Mucosa of descending colon (tissue), 3 donors: Measurements from ENCODE around the gene TBC1D25. TPM values are rescaled to one million over a fixed set of nuclear protein-coding genes. Genes with fewer than 3 reads are reported as not detected.

Source experiments
- ATAC-seq: fragments of 200-7000 bp; cut with Tn5 transposase; one replicate; pipeline ENCODE4 v1.9.1; 2020; ENCODE audit warnings: mild to moderate bottlenecking, moderate library complexity
- DNase-seq, 3 donors: peaks; one replicate each; pipeline ENCODE4 v3.0.0-alpha.2; 2020
- H3K36me3 ChIP-seq: fragments of 200-600 bp; one replicate; pipeline ENCODE4 v1.8.0; 2021; ENCODE audit warnings: low read depth, mild to moderate bottlenecking
- H3K4me1 ChIP-seq: fragments of 200-600 bp; one replicate; pipeline ENCODE4 v1.8.0; 2021; ENCODE audit warnings: low read depth, mild to moderate bottlenecking
- H3K4me3 ChIP-seq: fragments of 200-600 bp; one replicate; pipeline ENCODE4 v1.8.0; 2021; ENCODE audit warnings: mild to moderate bottlenecking
- H3K9me3 ChIP-seq: fragments of 200-600 bp; one replicate; pipeline ENCODE4 v1.8.0; 2021; ENCODE audit warnings: mild to moderate bottlenecking
- intact Hi-C, 2 donors: fragments of 100-400 bp; cut with DNase I in 1 of 2; cut with micrococcal nuclease in 1 of 2; formaldehyde crosslinking; loops; one replicate each; pipeline versions ENCODE4 v1.11.0 to v1.11.1; 2022; cut with DNase I, micrococcal nuclease
- total RNA-seq, 3 donors: library from RNA; stranded (reverse); fragmentation: NEBNext Ultra II Directional in 2 of 3; extraction: Animal tissue kit (Norgen Biotek cat#: 25700) in 2 of 3; gene quantifications; one replicate each; pipeline versions ENCODE4 v1.2.1 to v1.2.4, GENCODE V29; 2021 to 2023
- TF ChIP-seq, protein P1 (sequence below): fragments of 200-600 bp; IDR thresholded peaks from one replicate; pipeline ENCODE4 v1.8.0; 2022; ENCODE audit warnings: antibody characterized with exemption, mild to moderate bottlenecking
- donor health status: DM: no; HTN: no; CAD: no; lungs with moderate emphysema.
- donor health status: DM: no; HTN: no; CAD: no.
- donor health status: DM: no; HTN: yes; CAD: no.

TBC1D25 gene
- total RNA-seq, 3 donors from 2014 or later: 8.6 to 14.6 (median 11.6) TPM

DNA sequence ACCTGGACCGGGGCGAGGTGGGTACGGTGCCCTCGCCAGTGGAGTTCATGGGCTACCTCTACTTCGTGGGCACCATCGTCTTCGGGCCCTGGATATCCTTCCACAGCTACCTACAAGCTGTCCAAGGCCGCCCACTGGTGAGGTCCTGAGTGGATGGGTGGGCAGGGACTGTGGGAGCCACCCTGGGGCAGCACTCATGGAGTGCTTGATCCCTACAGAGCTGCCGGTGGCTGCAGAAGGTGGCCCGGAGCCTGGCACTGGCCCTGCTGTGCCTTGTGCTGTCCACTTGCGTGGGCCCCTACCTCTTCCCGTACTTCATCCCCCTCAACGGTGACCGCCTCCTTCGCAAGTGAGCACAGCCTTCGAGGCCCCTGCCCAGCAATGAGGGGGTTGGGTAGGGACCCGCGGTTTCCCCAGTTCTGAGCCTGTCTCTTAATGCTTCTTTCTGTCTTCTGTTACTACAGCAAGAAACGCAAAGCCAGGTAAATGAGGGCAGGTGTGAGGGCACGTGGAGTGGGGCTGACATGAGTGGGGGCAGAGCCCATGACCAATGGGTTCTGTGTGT lies 27.1 kb upstream of the TBC1D25 start:
- no peaks in the 10 kb centered on the region for H3K4me1 ChIP-seq
- H3K9me3 ChIP-seq: no peaks in the 10 kb centered on the region
- TF ChIP-seq, protein P1, sequence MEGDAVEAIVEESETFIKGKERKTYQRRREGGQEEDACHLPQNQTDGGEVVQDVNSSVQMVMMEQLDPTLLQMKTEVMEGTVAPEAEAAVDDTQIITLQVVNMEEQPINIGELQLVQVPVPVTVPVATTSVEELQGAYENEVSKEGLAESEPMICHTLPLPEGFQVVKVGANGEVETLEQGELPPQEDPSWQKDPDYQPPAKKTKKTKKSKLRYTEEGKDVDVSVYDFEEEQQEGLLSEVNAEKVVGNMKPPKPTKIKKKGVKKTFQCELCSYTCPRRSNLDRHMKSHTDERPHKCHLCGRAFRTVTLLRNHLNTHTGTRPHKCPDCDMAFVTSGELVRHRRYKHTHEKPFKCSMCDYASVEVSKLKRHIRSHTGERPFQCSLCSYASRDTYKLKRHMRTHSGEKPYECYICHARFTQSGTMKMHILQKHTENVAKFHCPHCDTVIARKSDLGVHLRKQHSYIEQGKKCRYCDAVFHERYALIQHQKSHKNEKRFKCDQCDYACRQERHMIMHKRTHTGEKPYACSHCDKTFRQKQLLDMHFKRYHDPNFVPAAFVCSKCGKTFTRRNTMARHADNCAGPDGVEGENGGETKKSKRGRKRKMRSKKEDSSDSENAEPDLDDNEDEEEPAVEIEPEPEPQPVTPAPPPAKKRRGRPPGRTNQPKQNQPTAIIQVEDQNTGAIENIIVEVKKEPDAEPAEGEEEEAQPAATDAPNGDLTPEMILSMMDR: no peak
- ATAC-seq: no peak
- H3K4me3 ChIP-seq: no peak overlapping the region
- no peak for DNase-seq
- intact Hi-C loops: no loop called here
- no peaks in the 10 kb centered on the region for H3K36me3 ChIP-seq

DNA sequence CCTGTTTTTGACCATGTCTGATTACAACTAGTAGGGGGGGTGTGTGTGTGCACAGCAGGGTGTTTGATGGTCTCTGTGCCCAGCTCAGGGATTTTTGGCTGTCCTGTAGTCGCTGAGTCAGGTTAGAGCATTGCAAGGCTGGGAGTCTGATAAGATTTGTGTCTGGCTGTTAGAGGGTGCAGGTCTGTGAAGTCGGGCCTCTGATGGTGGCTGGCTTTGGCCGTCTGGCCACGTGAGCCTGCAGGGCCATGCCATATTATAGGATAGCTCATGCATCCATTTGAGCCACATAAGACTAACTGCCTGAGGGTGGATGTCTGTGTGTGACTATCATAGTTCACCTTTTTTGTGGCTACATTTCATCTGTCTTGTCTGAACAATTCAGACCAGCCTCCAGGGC lies 25.8 kb upstream of the TBC1D25 start:
- TF ChIP-seq, protein P1: no peak
- no peak for ATAC-seq

DNA sequence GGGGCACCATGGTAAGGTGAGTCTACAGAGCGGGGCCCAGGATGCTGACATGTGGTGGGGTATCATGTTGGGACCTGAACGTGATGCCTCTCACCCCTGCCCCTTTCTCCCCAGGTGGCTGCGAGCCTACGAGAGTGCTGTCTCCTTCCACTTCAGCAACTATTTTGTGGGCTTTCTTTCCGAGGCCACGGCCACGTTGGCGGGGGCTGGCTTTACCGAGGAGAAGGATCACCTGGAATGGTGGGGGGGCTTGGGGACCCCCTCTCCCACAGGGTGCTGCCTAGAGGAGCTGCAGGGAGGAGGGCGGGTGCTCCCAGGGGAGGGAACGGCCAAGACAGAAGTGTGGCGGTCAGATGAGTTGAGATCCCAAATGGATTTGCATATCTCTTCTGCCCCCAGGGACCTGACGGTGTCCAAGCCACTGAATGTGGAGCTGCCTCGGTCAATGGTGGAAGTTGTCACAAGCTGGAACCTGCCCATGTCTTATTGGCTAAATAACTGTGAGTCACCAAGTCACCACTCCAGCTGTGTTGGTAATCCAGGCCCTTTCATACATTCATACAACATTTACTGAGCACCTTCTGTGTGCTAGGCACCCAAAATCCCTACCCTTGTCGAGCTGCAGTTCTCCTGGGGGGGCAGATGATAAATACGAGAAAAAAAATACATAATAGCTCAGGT lies 25.2 kb upstream of the TBC1D25 start:
- H3K4me3 ChIP-seq: no peak overlapping the region
- H3K4me1 ChIP-seq: no peaks in the 10 kb centered on the region
- H3K36me3 ChIP-seq: no peaks in the 10 kb centered on the region
- TF ChIP-seq, protein P1: no peak
- DNase-seq (no peak), ATAC-seq (no peak)
- intact Hi-C loops: no loop called here
- no peaks in the 10 kb centered on the region for H3K9me3 ChIP-seq

More for the DNA sequence above, 25.8 kb upstream of the TBC1D25 start:
- H3K36me3 ChIP-seq: no peaks in the 10 kb centered on the region
- H3K9me3 ChIP-seq: no peaks in the 10 kb centered on the region
- intact Hi-C loops: no loop called here
- H3K4me3 ChIP-seq: no peak overlapping the region
- no peak for DNase-seq
- H3K4me1 ChIP-seq: no peaks in the 10 kb centered on the region

DNA sequence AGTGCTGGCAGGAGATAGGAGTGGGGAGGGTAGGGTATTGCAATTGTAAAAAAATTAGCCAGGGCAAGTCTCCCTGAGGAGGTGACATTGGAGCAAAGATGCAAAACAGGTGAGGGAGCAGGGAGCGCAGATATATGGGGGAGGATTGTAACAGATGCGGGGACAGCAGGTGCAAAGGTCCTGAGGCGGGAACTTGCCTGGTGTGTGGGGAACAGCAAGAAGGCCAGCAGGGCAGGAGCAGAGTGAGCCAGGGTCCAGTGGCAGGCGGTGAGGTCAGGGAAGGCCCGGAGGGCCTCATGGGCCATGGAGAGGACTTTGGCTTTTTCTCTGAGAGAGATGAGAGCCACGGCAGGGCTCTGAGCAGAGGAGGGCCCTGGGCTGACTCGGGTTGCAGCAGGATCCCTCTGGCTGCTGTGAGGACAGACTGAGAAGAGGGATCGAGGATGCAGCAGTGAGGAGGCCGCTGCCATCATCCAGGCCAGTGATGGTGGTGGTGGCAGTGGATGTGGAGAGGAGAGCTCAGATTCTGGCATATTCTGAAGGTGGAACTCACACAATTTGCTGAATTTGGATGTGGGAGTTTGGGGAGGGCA lies 24.6 kb upstream of the TBC1D25 start:
- ATAC-seq (no peak), DNase-seq (no peak)
- H3K36me3 ChIP-seq: no peaks in the 10 kb centered on the region
- no peaks in the 10 kb centered on the region for H3K4me1 ChIP-seq
- intact Hi-C loops: no loop called here
- TF ChIP-seq, protein P1: no peak
- no peaks in the 10 kb centered on the region for H3K9me3 ChIP-seq
- H3K4me3 ChIP-seq: no peak overlapping the region

DNA sequence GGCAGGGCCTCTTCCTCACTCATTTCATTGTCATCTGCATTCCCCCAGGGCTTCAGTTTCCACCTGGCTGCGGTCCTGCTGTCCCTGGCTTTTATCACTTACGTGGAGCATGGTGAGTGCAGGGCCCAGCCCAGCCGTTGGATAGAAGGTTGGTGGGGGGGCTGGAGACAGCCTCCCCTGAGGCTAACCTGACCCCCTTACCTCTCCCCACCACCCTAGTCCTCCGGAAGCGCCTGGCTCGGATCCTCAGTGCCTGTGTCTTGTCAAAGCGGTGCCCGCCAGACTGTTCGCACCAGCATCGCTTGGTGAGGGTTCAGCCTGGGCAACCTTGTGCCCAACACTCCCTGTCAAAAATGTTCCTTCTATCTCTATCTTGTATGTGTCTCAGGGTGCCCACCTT lies 23.7 kb upstream of the TBC1D25 start:
- intact Hi-C loops: no loop called here
- Histone ChIP-seq H3K36me3 (no peaks in the 10 kb centered on the region), H3K9me3 (no peaks in the 10 kb centered on the region), H3K4me1 (no peaks in the 10 kb centered on the region), H3K4me3 (no peak overlapping the region)
- DNase-seq: no peak
- no peak for ATAC-seq
- TF ChIP-seq, protein P1: no peak
